Caco-2 (cell line): Measurements from ENCODE around the gene HSPA6. TPM values are rescaled to one million over a fixed set of nuclear protein-coding genes. Genes with fewer than 3 reads are reported as not detected.

Source experiments
- BruUV-seq: library from RNA; stranded (reverse); fragments of 400-500 nt; replicated peaks from 2 replicates; lab custom pipeline; 2021; lab: Mats Ljungman, UMichigan
- CTCF ChIA-PET: fragments of 300-600 bp; sonication (Branson Sonifier 250); formaldehyde crosslinking; loops from one replicate; lab custom pipeline; 2022; ENCODE audit warnings: antibody characterized with exemption; lab: Charles Lee
- POLR2A ChIA-PET: fragments of 300-600 bp; sonication (Branson Sonifier 250); formaldehyde crosslinking; loops from one replicate; lab custom pipeline; 2022; ENCODE audit warnings: antibody characterized with exemption; lab: Charles Lee
- DNase-seq, 2 experiments: peaks; one replicate each; pipeline versions ENCODE4 v3.0.0 to v3.0.0-alpha.2; 2020 to 2022
- H3K27me3 ChIP-seq: replicated peaks from 2 replicates; pipeline ENCODE4 v1.6.0; 2011; ENCODE audit warnings: low read length; ENCODE audit not compliant: control insufficient read depth, insufficient read depth
- H3K36me3 ChIP-seq: 2 replicates; pipeline ENCODE4 v1.5.1; 2011; ENCODE audit warnings: low read length; ENCODE audit not compliant: control insufficient read depth, insufficient read depth
- H3K4me1 ChIP-seq: fragments of 250-450 bp; sonication (Bioruptor Pico); 2 replicates; pipeline ENCODE4 v1.5.1; 2020; ENCODE audit warnings: mild to moderate bottlenecking
- H3K4me3 ChIP-seq: 2 replicates; pipeline ENCODE4 v1.5.1; 2011; ENCODE audit warnings: low read depth, mild to moderate bottlenecking, control low read depth, low read length
- H3K9me3 ChIP-seq: fragments of 250-450 bp; sonication (Bioruptor Pico); 2 replicates; pipeline ENCODE4 v1.5.1; 2020; ENCODE audit warnings: mild to moderate bottlenecking, moderate library complexity
- H3K27ac Mint-ChIP-seq: one replicate; pipeline ENCODE4 v1.8.0; 2022; ENCODE audit warnings: mixed read lengths; ENCODE audit not compliant: unreplicated experiment
- H3K27me3 Mint-ChIP-seq: one replicate; pipeline ENCODE4 v1.8.0; 2022; ENCODE audit warnings: mixed read lengths; ENCODE audit not compliant: insufficient read depth, unreplicated experiment
- H3K36me3 Mint-ChIP-seq: one replicate; pipeline ENCODE4 v1.8.0; 2022; ENCODE audit warnings: mild to moderate bottlenecking, mixed read lengths; ENCODE audit not compliant: insufficient read depth, unreplicated experiment
- H3K4me1 Mint-ChIP-seq: one replicate; pipeline ENCODE4 v1.8.0; 2022; ENCODE audit warnings: low read depth, mixed read lengths; ENCODE audit not compliant: unreplicated experiment
- H3K4me3 Mint-ChIP-seq: one replicate; pipeline ENCODE4 v1.8.0; 2022; ENCODE audit warnings: mild to moderate bottlenecking, moderate library complexity, mixed read lengths; ENCODE audit not compliant: unreplicated experiment
- H3K9me3 Mint-ChIP-seq: one replicate; pipeline ENCODE4 v1.8.0; 2022; ENCODE audit warnings: mixed read lengths; ENCODE audit not compliant: unreplicated experiment
- intact Hi-C: fragments of 100-400 bp; cut with micrococcal nuclease; formaldehyde crosslinking; loops from one replicate; pipeline ENCODE4 v1.10.0; 2022; ENCODE audit not compliant: unreplicated experiment
- total RNA-seq: library from RNA; stranded (reverse); gene quantifications from 2 replicates; pipeline ENCODE4 v1.2.3, GENCODE V29; 2022
- TF ChIP-seq, protein P1 (sequence below), 2 experiments: fragments of 200-600 bp in 1 of 2; IDR thresholded peaks; 1 replicate in 1 of 2; 2 replicates in 1 of 2; pipeline versions ENCODE4 v1.5.1 to v1.8.0; 2011 to 2022; ENCODE audit warnings: antibody characterized with exemption in 1 of 2, control low read depth in 1 of 2, inconsistent platforms in 1 of 2, low read depth in 1 of 2, low read length in 1 of 2, mild to moderate bottlenecking in 1 of 2, moderate library complexity in 1 of 2; ENCODE audit not compliant: insufficient read depth in 1 of 2, severe bottlenecking in 1 of 2, unreplicated experiment in 1 of 2

The HSPA6 gene
- total RNA-seq, 1 experiment from 2014 or later: 0.32 TPM

GRCh38 chr1:161486806-161487741 is 37.3 kb upstream of the HSPA6 start:
- BruUV-seq: no TSS peak
- Mint-ChIP-seq H3K27ac (no peak overlapping the region), H3K27me3 (peaks cover 17% of the 10 kb centered on the region), H3K36me3 (no peaks in the 10 kb centered on the region), H3K9me3 (no peaks in the 10 kb centered on the region), H3K4me1 (no peaks in the 10 kb centered on the region), H3K4me3 (no peak overlapping the region)
- DNase-seq: no peak
- no peaks in the 10 kb centered on the region for H3K4me1 ChIP-seq
- ChIA-PET CTCF (interaction anchor here (0.6 to 0.7 kb wide), 2 partner anchors 249 to 252 kb away, joined by 3 to 5 read pairs; no protein-coding TSS in a partner anchor), POLR2A (no interaction called here)
- H3K27me3 ChIP-seq: no peaks in the 10 kb centered on the region; the same call in 1 of the 2 replicates
- no peaks in the 10 kb centered on the region for H3K9me3 ChIP-seq
- intact Hi-C loops: no loop called here
- H3K36me3 ChIP-seq: no peaks in the 10 kb centered on the region
- TF ChIP-seq, protein P1, sequence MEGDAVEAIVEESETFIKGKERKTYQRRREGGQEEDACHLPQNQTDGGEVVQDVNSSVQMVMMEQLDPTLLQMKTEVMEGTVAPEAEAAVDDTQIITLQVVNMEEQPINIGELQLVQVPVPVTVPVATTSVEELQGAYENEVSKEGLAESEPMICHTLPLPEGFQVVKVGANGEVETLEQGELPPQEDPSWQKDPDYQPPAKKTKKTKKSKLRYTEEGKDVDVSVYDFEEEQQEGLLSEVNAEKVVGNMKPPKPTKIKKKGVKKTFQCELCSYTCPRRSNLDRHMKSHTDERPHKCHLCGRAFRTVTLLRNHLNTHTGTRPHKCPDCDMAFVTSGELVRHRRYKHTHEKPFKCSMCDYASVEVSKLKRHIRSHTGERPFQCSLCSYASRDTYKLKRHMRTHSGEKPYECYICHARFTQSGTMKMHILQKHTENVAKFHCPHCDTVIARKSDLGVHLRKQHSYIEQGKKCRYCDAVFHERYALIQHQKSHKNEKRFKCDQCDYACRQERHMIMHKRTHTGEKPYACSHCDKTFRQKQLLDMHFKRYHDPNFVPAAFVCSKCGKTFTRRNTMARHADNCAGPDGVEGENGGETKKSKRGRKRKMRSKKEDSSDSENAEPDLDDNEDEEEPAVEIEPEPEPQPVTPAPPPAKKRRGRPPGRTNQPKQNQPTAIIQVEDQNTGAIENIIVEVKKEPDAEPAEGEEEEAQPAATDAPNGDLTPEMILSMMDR (IDR thresholded peaks at IDR 0.05; ENCODE audit: insufficient read depth in 1 of 2, low read depth in 1 of 2, low read length in 1 of 2, severe bottlenecking in 1 of 2, unreplicated experiment in 1 of 2): peak; percentile 19 to 34
- H3K4me3 ChIP-seq: no peak overlapping the region

DNA sequence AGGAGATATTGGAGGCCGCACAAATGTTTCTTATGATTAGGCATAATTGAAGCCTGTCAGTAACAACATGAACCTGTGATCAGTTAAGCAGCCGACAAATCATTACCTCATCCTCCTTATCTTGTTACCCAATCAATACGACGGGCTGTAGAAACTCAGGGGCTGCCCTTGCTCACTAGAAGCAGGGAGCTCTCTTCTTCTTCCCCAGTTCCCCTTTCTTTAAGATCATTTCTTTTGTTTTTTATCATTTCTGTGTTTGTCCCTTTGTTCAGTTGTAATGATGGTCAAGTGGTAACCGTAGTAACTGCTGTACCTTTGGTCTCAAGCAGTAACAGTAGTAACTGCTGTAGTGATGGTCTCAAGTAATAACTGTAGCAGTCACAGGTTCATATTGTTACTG is 32.9 kb upstream of the HSPA6 start:
- no peaks in the 10 kb centered on the region for H3K36me3 ChIP-seq
- no peak overlapping the region for H3K4me3 ChIP-seq
- Mint-ChIP-seq H3K27me3 (peaks cover 21% of the 10 kb centered on the region), H3K27ac (no peak overlapping the region), H3K4me1 (no peaks in the 10 kb centered on the region), H3K36me3 (no peaks in the 10 kb centered on the region), H3K4me3 (no peak overlapping the region), H3K9me3 (no peaks in the 10 kb centered on the region)
- intact Hi-C loops: no loop called here
- TF ChIP-seq, protein P1 (IDR thresholded peaks at IDR 0.05; ENCODE audit: insufficient read depth in 1 of 2, low read depth in 1 of 2, low read length in 1 of 2, severe bottlenecking in 1 of 2, unreplicated experiment in 1 of 2): no peak
- no peak for DNase-seq
- ChIA-PET POLR2A (no interaction called here), CTCF (no interaction called here)
- no peaks in the 10 kb centered on the region for H3K4me1 ChIP-seq
- no TSS peak for BruUV-seq
- H3K9me3 ChIP-seq: no peaks in the 10 kb centered on the region
- H3K27me3 ChIP-seq: no peaks in the 10 kb centered on the region; the same call in 1 of the 2 replicates

DNA sequence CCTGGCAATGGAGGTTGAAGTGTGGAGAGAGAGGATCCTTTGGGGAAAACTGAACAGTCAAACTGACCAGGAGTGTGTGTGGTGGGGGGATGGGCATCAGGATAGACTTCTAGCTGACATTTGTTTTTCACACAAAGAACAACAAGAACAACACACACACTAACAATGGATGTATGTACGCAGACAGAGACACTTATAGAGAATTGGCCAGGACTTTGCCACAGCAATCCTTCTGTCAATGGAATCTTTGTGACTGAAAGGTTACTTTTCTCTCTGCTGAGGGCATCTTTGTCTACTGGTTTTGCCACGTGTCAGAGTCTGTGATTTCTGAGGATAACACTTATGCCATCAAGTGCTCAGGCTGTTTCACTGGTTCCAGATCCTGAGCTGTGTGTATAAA is 31.5 kb upstream of the HSPA6 start:
- intact Hi-C loops: no loop called here
- no peak overlapping the region for H3K4me3 ChIP-seq
- no peaks in the 10 kb centered on the region for H3K36me3 ChIP-seq
- no TSS peak for BruUV-seq
- Mint-ChIP-seq H3K27ac (no peak overlapping the region), H3K4me3 (no peak overlapping the region), H3K4me1 (no peaks in the 10 kb centered on the region), H3K9me3 (no peaks in the 10 kb centered on the region), H3K27me3 (peaks cover 24% of the 10 kb centered on the region), H3K36me3 (no peaks in the 10 kb centered on the region)
- no peak for DNase-seq
- H3K4me1 ChIP-seq: no peaks in the 10 kb centered on the region
- TF ChIP-seq, protein P1 (IDR thresholded peaks at IDR 0.05; ENCODE audit: insufficient read depth in 1 of 2, low read depth in 1 of 2, low read length in 1 of 2, severe bottlenecking in 1 of 2, unreplicated experiment in 1 of 2): no peak
- ChIA-PET POLR2A (no interaction called here), CTCF (no interaction called here)
- no peaks in the 10 kb centered on the region for H3K9me3 ChIP-seq
- H3K27me3 ChIP-seq: no peaks in the 10 kb centered on the region; the same call in 1 of the 2 replicates
